K562 (cell line): ENCODE data around the gene SDCBP2. TPM values are rescaled to one million over a fixed set of nuclear protein-coding genes. Genes with fewer than 3 reads are reported as not detected.
A peak's percentile ranks its signal among the peaks of the same experiment; 100 is the strongest.

Experiments
- HCFC1 ChIP-seq: IDR thresholded peaks from 2 replicates; pipeline ENCODE4 v1.6.1; 2012; ENCODE audit warnings: low read depth, low read length, improper control_type of control experiment
- HDAC6 ChIP-seq: IDR thresholded peaks from 2 replicates; pipeline ENCODE4 v1.6.1; 2012; ENCODE audit warnings: low read depth, mild to moderate bottlenecking, control low read depth, inconsistent platforms, low read length, moderate library complexity
- IRF9 ChIP-seq: fragments of 450-650 bp; IDR thresholded peaks from 2 replicates; pipeline ENCODE4 v1.6.1; 2016; ENCODE audit warnings: missing biosample characterization, missing genetic modification characterization
- NFRKB ChIP-seq: fragments of 450-650 bp; IDR thresholded peaks from 2 replicates; pipeline ENCODE4 v1.6.1; 2016; ENCODE audit warnings: low read depth
- PML ChIP-seq: IDR thresholded peaks from 2 replicates; pipeline ENCODE4 v1.6.1; 2012; ENCODE audit warnings: low read length, inconsistent platforms
- POLR2A ChIP-seq: fragments of 450-650 bp; conservative IDR thresholded peaks from 2 replicates; pipeline ENCODE4 v1.6.1; 2016
- POLR2G ChIP-seq: fragments of 200-400 bp; formaldehyde crosslinking; IDR thresholded peaks from 2 replicates; pipeline ENCODE4 v1.6.1; 2017; ENCODE audit warnings: low read depth, mild to moderate bottlenecking, antibody characterized with exemption, low read length, moderate library complexity
- SMARCA4 ChIP-seq: fragments of 450-650 bp; IDR thresholded peaks from 2 replicates; pipeline ENCODE4 v1.6.1; 2016
- TAF15 ChIP-seq: fragments of 200-400 bp; formaldehyde crosslinking; IDR thresholded peaks from 2 replicates; pipeline ENCODE4 v1.6.1; 2017; ENCODE audit warnings: mild to moderate bottlenecking, low read depth, low read length, moderate library complexity
- THRB ChIP-seq: fragments of 450-650 bp; formaldehyde crosslinking; conservative IDR thresholded peaks from 2 replicates; pipeline ENCODE4 v1.4.0; 2022; ENCODE audit warnings: mild to moderate bottlenecking, missing genetic modification characterization
- TOE1 ChIP-seq, 2 experiments: fragments of 450-650 bp in 1 of 2; sonication (generic) in 1 of 2; formaldehyde crosslinking in 1 of 2; IDR thresholded peaks; 2 replicates each; pipeline versions ENCODE4 v1.7.1 to v1.8.0; 2016 to 2022; ENCODE audit warnings: borderline replicate concordance in 2 of 2, mild to moderate bottlenecking in 2 of 2, antibody characterized with exemption in 1 of 2, inconsistent platforms in 1 of 2, low read depth in 1 of 2, missing genetic modification reagents in 1 of 2, moderate library complexity in 1 of 2
- XRCC4 ChIP-seq: IDR thresholded peaks from one replicate; pipeline ENCODE4 v1.6.1; 2011; ENCODE audit not compliant: insufficient read depth, insufficient read length; ENCODE audit errors: extremely low read depth
- ZBTB43 ChIP-seq: sonication (generic); formaldehyde crosslinking; IDR thresholded peaks from 2 replicates; pipeline ENCODE4 v1.8.0; 2023; ENCODE audit warnings: mild to moderate bottlenecking, missing genetic modification reagents
- ZBTB8A ChIP-seq: fragments of 450-650 bp; IDR thresholded peaks from 2 replicates; pipeline ENCODE4 v1.6.1; 2018; ENCODE audit warnings: mild to moderate bottlenecking, moderate library complexity; ENCODE audit not compliant: partially characterized antibody
- ZNF239 ChIP-seq: fragments of 250-450 bp; sonication (Bioruptor Pico); IDR thresholded peaks from 2 replicates; pipeline ENCODE4 v1.4.0; 2020; ENCODE audit warnings: mild to moderate bottlenecking
- ZNF311 ChIP-seq: fragments of 250-450 bp; sonication (Bioruptor Pico); IDR thresholded peaks from 2 replicates; pipeline ENCODE4 v1.4.0; 2020; ENCODE audit warnings: mild to moderate bottlenecking, moderate library complexity
- polyA plus RNA-seq, 8 experiments: library from polyadenylated mRNA; depleted of rRNA in 4 of 8; stranded (reverse) in 5 of 8; unstranded in 3 of 8; fragments of >200 nt; fragmentation: Nextera tagmentation in 2 of 8; fragmentation: Illumina TruSeq in 1 of 8; extraction: Ambion mirVana in 2 of 8; extraction: Trizol in 1 of 8; gene quantifications; 2 replicates each; pipeline versions ENCODE4 v1.2.1 to v1.2.3, GENCODE V29; 2011 to 2014; ENCODE audit warnings: inconsistent platforms in 1 of 8, missing spikeins in 1 of 8
- total RNA-seq, 7 experiments: library from RNA; depleted of rRNA in 6 of 7; stranded (reverse); fragments of >200 nt in 6 of 7; fragmentation: Illumina TruSeq in 2 of 7; extraction: Trizol in 2 of 7; gene quantifications; 2 replicates each; pipeline versions ENCODE4 v1.2.1 to v1.2.3, GENCODE V29; 2011 to 2021; ENCODE audit warnings: low replicate concordance in 1 of 7
- TF ChIP-seq, protein P1 (sequence below): sonication (generic); formaldehyde crosslinking; IDR thresholded peaks from 2 replicates; pipeline ENCODE4 v1.8.1; 2023; ENCODE audit warnings: missing genetic modification reagents, mild to moderate bottlenecking, borderline replicate concordance

The SDCBP2 gene
- total and polyA plus RNA-seq, 9 of the 15 experiments (the other 6 are each of a cell fraction or from before 2014, with no cell fraction given) = 0.06 to 1.2 (median 0.80) TPM

- TF ChIP-seq ZNF239 (no peak), NFRKB (peak; percentile 96), TAF15 (no peak), SMARCA4 (peak; percentile 59; the same call in 1 of the 2 replicates), POLR2G (peak; percentile 98), ZNF311 (CRISPR knock-in tag) (no peak), POLR2A (peak; percentile 95), PML (peak; percentile 78; the same call in 1 of the 2 replicates), IRF9 (no peak), ZBTB43 (CRISPR knock-in tag) (peak; percentile 90), TOE1 (IDR thresholded peaks at IDR 0.05; ENCODE audit: borderline replicate concordance) (peak; percentile 49; the same call in 1 of the 2 replicates), TOE1 (CRISPR knock-in tag; IDR thresholded peaks at IDR 0.05; ENCODE audit: borderline replicate concordance, low read depth) (0 out of 2 replicates have a peak, but pooled peaks have one; percentile 20), ZBTB8A (no peak), THRB (CRISPR knock-in tag) (no peak; the same call in 1 of the 2 replicates), HDAC6 (no peak), HCFC1 (peak; percentile 58), XRCC4 (no peak)
- TF ChIP-seq, protein P1, sequence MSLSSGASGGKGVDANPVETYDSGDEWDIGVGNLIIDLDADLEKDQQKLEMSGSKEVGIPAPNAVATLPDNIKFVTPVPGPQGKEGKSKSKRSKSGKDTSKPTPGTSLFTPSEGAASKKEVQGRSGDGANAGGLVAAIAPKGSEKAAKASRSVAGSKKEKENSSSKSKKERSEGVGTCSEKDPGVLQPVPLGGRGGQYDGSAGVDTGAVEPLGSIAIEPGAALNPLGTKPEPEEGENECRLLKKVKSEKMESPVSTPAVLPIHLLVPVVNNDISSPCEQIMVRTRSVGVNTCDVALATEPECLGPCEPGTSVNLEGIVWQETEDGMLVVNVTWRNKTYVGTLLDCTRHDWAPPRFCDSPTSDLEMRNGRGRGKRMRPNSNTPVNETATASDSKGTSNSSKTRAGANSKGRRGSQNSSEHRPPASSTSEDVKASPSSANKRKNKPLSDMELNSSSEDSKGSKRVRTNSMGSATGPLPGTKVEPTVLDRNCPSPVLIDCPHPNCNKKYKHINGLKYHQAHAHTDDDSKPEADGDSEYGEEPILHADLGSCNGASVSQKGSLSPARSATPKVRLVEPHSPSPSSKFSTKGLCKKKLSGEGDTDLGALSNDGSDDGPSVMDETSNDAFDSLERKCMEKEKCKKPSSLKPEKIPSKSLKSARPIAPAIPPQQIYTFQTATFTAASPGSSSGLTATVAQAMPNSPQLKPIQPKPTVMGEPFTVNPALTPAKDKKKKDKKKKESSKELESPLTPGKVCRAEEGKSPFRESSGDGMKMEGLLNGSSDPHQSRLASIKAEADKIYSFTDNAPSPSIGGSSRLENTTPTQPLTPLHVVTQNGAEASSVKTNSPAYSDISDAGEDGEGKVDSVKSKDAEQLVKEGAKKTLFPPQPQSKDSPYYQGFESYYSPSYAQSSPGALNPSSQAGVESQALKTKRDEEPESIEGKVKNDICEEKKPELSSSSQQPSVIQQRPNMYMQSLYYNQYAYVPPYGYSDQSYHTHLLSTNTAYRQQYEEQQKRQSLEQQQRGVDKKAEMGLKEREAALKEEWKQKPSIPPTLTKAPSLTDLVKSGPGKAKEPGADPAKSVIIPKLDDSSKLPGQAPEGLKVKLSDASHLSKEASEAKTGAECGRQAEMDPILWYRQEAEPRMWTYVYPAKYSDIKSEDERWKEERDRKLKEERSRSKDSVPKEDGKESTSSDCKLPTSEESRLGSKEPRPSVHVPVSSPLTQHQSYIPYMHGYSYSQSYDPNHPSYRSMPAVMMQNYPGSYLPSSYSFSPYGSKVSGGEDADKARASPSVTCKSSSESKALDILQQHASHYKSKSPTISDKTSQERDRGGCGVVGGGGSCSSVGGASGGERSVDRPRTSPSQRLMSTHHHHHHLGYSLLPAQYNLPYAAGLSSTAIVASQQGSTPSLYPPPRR (CRISPR knock-in tag) = 0 out of 2 replicates have a peak, but pooled peaks have one; percentile 48
These were observed 3.5 kb downstream of the SDCBP2 start (continued) for GRCh38 chr20:1325173-1326030.
